HUES48 (cell line): ENCODE data around the gene LRP1B.
"Not testable (repeated sequence)": the region's sequence is repeated elsewhere in the genome, so short reads cannot be mapped to it uniquely, and the experiment has no call there.

Source experiments
- H3K27ac ChIP-seq: one replicate; pipeline ENCODE4 v1.7.0; 2013; ENCODE audit warnings: low read depth, low read length, inconsistent platforms
- H3K27me3 ChIP-seq: 2 replicates; pipeline ENCODE4 v1.6.1; 2013; ENCODE audit warnings: mild to moderate bottlenecking, low read length; ENCODE audit not compliant: control insufficient read depth, insufficient read depth
- H3K36me3 ChIP-seq: 2 replicates; pipeline ENCODE4 v1.6.1; 2013; ENCODE audit warnings: low read length; ENCODE audit not compliant: control insufficient read depth, insufficient read depth
- H3K4me1 ChIP-seq: 2 replicates; pipeline ENCODE4 v1.6.1; 2013; ENCODE audit warnings: mild to moderate bottlenecking, low read length; ENCODE audit not compliant: control insufficient read depth, insufficient read depth
- H3K4me3 ChIP-seq: 2 replicates; pipeline ENCODE4 v1.5.1; 2013; ENCODE audit warnings: mild to moderate bottlenecking, low read depth, low read length
- H3K9ac ChIP-seq: 2 replicates; pipeline ENCODE4 v1.6.1; 2013; ENCODE audit warnings: mild to moderate bottlenecking, low read depth, low read length, moderate library complexity
- H3K9me3 ChIP-seq: 2 replicates; pipeline ENCODE4 v1.6.1; 2013; ENCODE audit warnings: low read length; ENCODE audit not compliant: control insufficient read depth, insufficient read depth

The LRP1B gene

GRCh38 chr2:142104134-142104758 lies 26.6 kb downstream of the LRP1B start:
- H3K27ac ChIP-seq, result no peak overlapping the region
- H3K4me1 ChIP-seq, result peaks cover 9% of the 10 kb centered on the region; the same call in 1 of the 2 replicates
- no peaks in the 10 kb centered on the region for H3K36me3 ChIP-seq
- no peaks in the 10 kb centered on the region for H3K27me3 ChIP-seq
- no peaks in the 10 kb centered on the region for H3K9me3 ChIP-seq
- no peak overlapping the region for H3K9ac ChIP-seq
- H3K4me3 ChIP-seq, result no peak overlapping the region

DNA sequence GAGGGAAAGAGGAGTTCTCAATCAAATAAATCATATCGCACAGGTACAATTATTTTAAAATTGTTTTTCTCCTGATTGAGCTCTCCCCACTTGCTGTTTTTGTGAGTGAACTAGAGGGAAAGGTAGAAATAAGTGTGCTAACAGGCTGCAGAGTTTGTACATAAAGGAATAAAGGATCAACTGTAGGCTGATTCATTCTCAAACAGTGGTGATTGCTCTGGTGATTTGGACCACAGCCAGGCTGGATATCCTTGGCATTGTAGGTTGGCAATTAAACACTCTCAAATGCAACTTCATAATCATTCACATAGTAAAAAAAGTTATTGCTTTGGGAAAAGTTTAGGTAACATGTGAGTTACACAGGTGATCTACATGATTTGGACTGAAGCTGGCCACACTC lies 29.8 kb downstream of the LRP1B start:
- Histone ChIP-seq H3K27me3 (no peaks in the 10 kb centered on the region), H3K36me3 (no peaks in the 10 kb centered on the region), H3K9ac (no peak overlapping the region), H3K27ac (no peak overlapping the region), H3K9me3 (no peaks in the 10 kb centered on the region), H3K4me3 (no peak overlapping the region), H3K4me1 (peaks cover 9% of the 10 kb centered on the region; the same call in 1 of the 2 replicates)

DNA sequence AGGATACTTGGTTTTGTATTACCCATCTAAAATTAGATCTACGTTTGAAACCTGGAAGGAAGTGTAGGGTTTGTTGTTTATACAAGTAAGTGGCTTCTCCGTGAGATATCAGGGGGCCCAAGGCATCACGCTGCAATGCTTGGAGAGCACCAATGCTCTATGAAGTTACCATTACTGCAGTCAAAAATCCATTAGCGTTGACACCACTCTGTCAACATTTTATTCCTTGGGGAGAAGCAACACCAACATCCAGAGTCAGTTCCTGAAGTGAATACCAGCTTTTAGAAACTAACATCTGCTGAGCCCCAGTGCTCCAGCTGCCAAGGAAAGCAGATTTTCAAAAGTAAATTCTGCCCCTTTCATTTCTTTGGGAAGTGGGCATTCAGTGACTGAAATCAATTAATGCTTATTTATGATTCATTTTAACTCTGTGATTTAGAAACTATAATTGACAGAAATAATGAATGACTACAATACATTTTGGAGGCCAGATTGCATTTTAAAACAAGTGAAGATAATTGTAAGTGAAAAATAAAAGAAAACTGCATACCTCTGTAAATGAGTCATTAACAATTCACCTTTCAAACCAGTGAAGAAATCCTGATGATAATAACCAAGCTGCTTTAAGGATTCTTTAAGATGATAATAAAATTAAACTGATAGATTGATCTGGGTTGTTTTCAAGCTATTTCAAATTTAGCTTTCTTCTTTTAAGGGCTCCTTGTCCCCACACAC lies 30.5 kb downstream of the LRP1B start:
- H3K27me3 ChIP-seq, result no peaks in the 10 kb centered on the region
- H3K4me3 ChIP-seq, result no peak overlapping the region

GRCh38 chr2:142097711-142098110 lies 33.1 kb downstream of the LRP1B start:
- H3K9ac ChIP-seq, result no peak overlapping the region

More for the DNA sequence above, 30.5 kb downstream of the LRP1B start:
- H3K27ac ChIP-seq, result no peak overlapping the region
- no peak overlapping the region for H3K9ac ChIP-seq
- peaks cover 9% of the 10 kb centered on the region; the same call in 1 of the 2 replicates for H3K4me1 ChIP-seq
- no peaks in the 10 kb centered on the region for H3K9me3 ChIP-seq
- H3K36me3 ChIP-seq, result no peaks in the 10 kb centered on the region

DNA sequence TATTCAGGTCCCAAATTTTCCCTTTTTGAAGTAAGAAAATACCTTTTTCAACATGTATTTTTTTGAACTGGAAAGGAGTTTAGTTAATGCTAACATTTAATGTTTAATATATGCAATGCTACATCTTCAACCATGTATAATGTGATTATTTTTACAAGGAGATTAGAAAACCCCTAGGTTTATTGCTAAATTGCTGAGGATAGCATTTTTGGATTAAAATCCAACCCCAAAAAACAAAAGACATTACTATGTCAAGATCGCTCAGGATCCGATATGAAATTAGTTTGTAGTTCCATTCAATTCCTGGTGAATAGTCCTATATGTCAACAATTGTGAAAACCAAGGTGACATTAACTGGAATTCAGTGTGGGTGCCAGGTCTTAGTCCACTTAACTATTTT lies 35.2 kb downstream of the LRP1B start:
- no peaks in the 10 kb centered on the region for H3K9me3 ChIP-seq
- no peak overlapping the region for H3K9ac ChIP-seq
- no peak overlapping the region for H3K27ac ChIP-seq
- H3K4me3 ChIP-seq, result no peak overlapping the region
- H3K36me3 ChIP-seq, result no peaks in the 10 kb centered on the region
- H3K27me3 ChIP-seq, result no peaks in the 10 kb centered on the region
- H3K4me1 ChIP-seq, result peaks cover 6% of the 10 kb centered on the region; the same call in 1 of the 2 replicates

More at GRCh38 chr2:142097711-142098110, 33.1 kb downstream of the LRP1B start:
- Histone ChIP-seq H3K4me3 (no peak overlapping the region), H3K4me1 (peaks cover 9% of the 10 kb centered on the region; the same call in 1 of the 2 replicates), H3K27ac (no peak overlapping the region), H3K36me3 (no peaks in the 10 kb centered on the region), H3K27me3 (no peaks in the 10 kb centered on the region), H3K9me3 (no peaks in the 10 kb centered on the region)

DNA sequence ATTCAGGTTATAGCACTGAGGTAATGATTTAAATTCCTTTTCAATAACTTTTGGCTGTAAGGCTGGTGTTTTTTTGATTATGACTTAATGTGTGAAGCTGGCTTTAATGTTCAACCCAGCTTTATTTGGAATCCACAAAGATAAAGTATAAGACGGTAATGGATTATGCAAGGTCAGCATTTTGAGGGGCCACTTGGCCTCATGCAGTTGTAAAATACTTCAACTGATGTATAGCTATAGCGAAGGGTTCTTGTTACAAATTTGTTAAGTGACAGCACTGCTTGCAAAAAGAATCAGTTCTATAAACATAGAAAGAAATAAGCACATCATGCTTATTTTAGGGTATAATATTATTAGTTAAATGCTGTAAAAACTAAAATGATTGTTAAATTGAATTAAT lies 36.6 kb downstream of the LRP1B start:
- Histone ChIP-seq H3K9me3 (no peaks in the 10 kb centered on the region), H3K36me3 (no peaks in the 10 kb centered on the region), H3K4me1 (no peaks in the 10 kb centered on the region), H3K27ac (no peak overlapping the region), H3K4me3 (no peak overlapping the region), H3K9ac (no peak overlapping the region), H3K27me3 (no peaks in the 10 kb centered on the region)

- Histone ChIP-seq H3K9ac (no peak overlapping the region), H3K4me1 (no peaks in the 10 kb centered on the region), H3K9me3 (no peaks in the 10 kb centered on the region)
Observed at GRCh38 chr2:142088058-142088568, 42.7 kb downstream of the LRP1B start.

DNA sequence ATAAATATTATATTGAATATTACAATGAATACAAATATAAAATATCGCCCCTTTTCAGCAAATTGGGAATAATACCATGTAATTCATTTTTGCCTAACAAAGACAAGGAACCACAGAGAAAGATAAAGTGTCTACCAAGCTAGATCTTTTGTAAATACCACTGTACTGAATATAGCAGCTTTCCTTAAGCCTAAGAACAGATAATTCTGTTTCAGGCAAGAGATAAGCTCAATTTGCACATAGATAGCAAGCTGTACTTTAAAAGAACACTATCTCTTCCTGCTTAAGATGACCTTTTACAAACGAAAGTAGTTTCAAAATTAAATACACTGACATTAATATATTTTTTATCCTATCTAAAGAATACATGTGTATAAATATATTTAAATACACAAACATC lies 43.2 kb downstream of the LRP1B start:
- H3K27me3 ChIP-seq, H3K9me3 ChIP-seq, H3K9ac ChIP-seq, H3K36me3 ChIP-seq, H3K4me3 ChIP-seq, H3K4me1 ChIP-seq, H3K27ac ChIP-seq: not testable (repeated sequence)

More at GRCh38 chr2:142088058-142088568, 42.7 kb downstream of the LRP1B start:
- no peak overlapping the region for H3K4me3 ChIP-seq
- no peak overlapping the region for H3K27ac ChIP-seq
- H3K27me3 ChIP-seq, result no peaks in the 10 kb centered on the region
- no peaks in the 10 kb centered on the region for H3K36me3 ChIP-seq

GRCh38 chr2:142082368-142082767 lies 48.4 kb downstream of the LRP1B start:
- no peak overlapping the region for H3K4me3 ChIP-seq
- H3K27me3 ChIP-seq, result no peaks in the 10 kb centered on the region
- H3K36me3 ChIP-seq, result no peaks in the 10 kb centered on the region
- H3K27ac ChIP-seq, result no peak overlapping the region
- H3K9ac ChIP-seq, result no peak overlapping the region
- H3K9me3 ChIP-seq, result no peaks in the 10 kb centered on the region
- no peaks in the 10 kb centered on the region for H3K4me1 ChIP-seq

DNA sequence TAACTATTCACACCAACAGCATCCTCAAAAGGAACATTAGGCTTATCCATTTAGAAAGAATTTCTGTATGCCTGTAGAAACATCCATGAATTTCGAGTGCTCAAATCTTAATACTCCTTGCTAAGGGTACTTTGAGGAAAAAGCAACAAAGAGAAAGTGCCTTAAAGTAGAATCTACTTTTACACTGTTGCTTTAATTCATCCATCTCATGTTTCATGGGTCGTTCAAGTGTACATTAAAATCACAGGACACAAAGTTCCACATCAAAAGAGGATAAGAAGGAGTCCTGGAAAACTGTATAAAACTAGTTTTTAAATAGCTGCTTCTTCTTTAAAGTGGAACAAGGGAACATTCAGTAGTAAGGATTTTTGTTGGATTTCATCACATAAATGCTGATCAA lies 54.5 kb downstream of the LRP1B start:
- H3K4me1 ChIP-seq, result no peaks in the 10 kb centered on the region
- H3K9ac ChIP-seq, result no peak overlapping the region
- H3K27ac ChIP-seq, result no peak overlapping the region

GRCh38 chr2:142075826-142076225 lies 55.0 kb downstream of the LRP1B start:
- Histone ChIP-seq H3K27ac (no peak overlapping the region), H3K9me3 (no peaks in the 10 kb centered on the region), H3K4me3 (no peak overlapping the region), H3K9ac (no peak overlapping the region), H3K27me3 (no peaks in the 10 kb centered on the region), H3K4me1 (no peaks in the 10 kb centered on the region), H3K36me3 (no peaks in the 10 kb centered on the region)

More for the DNA sequence above, 54.5 kb downstream of the LRP1B start:
- no peaks in the 10 kb centered on the region for H3K27me3 ChIP-seq
- H3K4me3 ChIP-seq, result no peak overlapping the region
- no peaks in the 10 kb centered on the region for H3K36me3 ChIP-seq
- no peaks in the 10 kb centered on the region for H3K9me3 ChIP-seq
